PC-3 (cell line): ENCODE data around the gene UGT1A7. TPM values are rescaled to one million over a fixed set of nuclear protein-coding genes. Genes with fewer than 3 reads are reported as not detected.

Experiments
- ATAC-seq: fragments of 200-7000 bp; cut with Tn5 transposase; 2 replicates; pipeline ENCODE4 v1.9.1; 2020; ENCODE audit warnings: mild to moderate bottlenecking, moderate library complexity
- BruUV-seq: library from RNA; stranded (reverse); fragments of 400-500 nt; replicated peaks from 2 replicates; lab custom pipeline; 2021; lab: Mats Ljungman, UMichigan
- CTCF ChIA-PET: fragments of 300-600 bp; sonication (Branson Sonifier 250); formaldehyde crosslinking; loops from one replicate; lab custom pipeline; 2022; ENCODE audit warnings: antibody characterized with exemption; lab: Charles Lee
- POLR2A ChIA-PET: fragments of 300-600 bp; sonication (Branson Sonifier 250); formaldehyde crosslinking; loops from one replicate; lab custom pipeline; 2022; ENCODE audit warnings: antibody characterized with exemption; ENCODE audit not compliant: unreplicated experiment; lab: Charles Lee
- DNase-seq: peaks from one replicate; pipeline ENCODE4 v3.0.0-alpha.2; 2015
- H2AFZ ChIP-seq: fragments of 300-600 bp; sonication (generic); 2 replicates; pipeline ENCODE4 v1.6.0; 2016; ENCODE audit warnings: antibody characterized with exemption, low read length
- H3F3A ChIP-seq: fragments of 300-600 bp; sonication (generic); one replicate; pipeline ENCODE4 v1.6.0; 2017; ENCODE audit warnings: antibody characterized with exemption, low read length, control low read depth, mild to moderate bottlenecking; ENCODE audit not compliant: unreplicated experiment
- H3K27ac ChIP-seq: fragments of 300-600 bp; sonication (generic); 2 replicates; pipeline ENCODE4 v1.5.1; 2016; ENCODE audit warnings: mild to moderate bottlenecking, low read length
- H3K27me3 ChIP-seq: fragments of 300-600 bp; sonication (generic); 2 replicates; pipeline ENCODE4 v1.6.1; 2016; ENCODE audit warnings: low read length, mixed read lengths
- H3K36me3 ChIP-seq: fragments of 300-600 bp; sonication (generic); 2 replicates; pipeline ENCODE4 v1.6.1; 2016; ENCODE audit warnings: low read depth, mixed run types, low read length, mixed read lengths
- H3K4me1 ChIP-seq: fragments of 300-600 bp; sonication (generic); 2 replicates; pipeline ENCODE4 v1.5.1; 2016; ENCODE audit warnings: low read length; ENCODE audit not compliant: insufficient read depth
- H3K4me2 ChIP-seq: fragments of 300-600 bp; sonication (generic); 2 replicates; pipeline ENCODE4 v1.6.0; 2016; ENCODE audit warnings: low read length
- H3K4me3 ChIP-seq: fragments of 300-600 bp; sonication (generic); 2 replicates; pipeline ENCODE4 v1.5.1; 2016; ENCODE audit warnings: mild to moderate bottlenecking, low read length, mixed read lengths
- H3K79me2 ChIP-seq: fragments of 300-600 bp; sonication (generic); 2 replicates; pipeline ENCODE4 v1.6.1; 2017; ENCODE audit warnings: low read length, mixed read lengths
- H3K9ac ChIP-seq: fragments of 300-600 bp; sonication (generic); 2 replicates; pipeline ENCODE4 v1.6.0; 2016; ENCODE audit warnings: mild to moderate bottlenecking, low read length
- H3K9me2 ChIP-seq: fragments of 300-600 bp; sonication (generic); replicated peaks from 2 replicates; pipeline ENCODE4 v1.6.1; 2016; ENCODE audit warnings: mixed run types, low read length, mixed read lengths
- H3K9me3 ChIP-seq: fragments of 300-600 bp; sonication (generic); 2 replicates; pipeline ENCODE4 v1.6.1; 2016; ENCODE audit warnings: low read length, mixed read lengths
- H4K20me1 ChIP-seq: fragments of 300-600 bp; sonication (generic); 2 replicates; pipeline ENCODE4 v1.6.1; 2016; ENCODE audit warnings: low read length, mixed read lengths
- EZH2 ChIP-seq: fragments of 300-600 bp; sonication (generic); IDR thresholded peaks from one replicate; pipeline ENCODE4 v1.6.1; 2017; ENCODE audit warnings: antibody characterized with exemption, mild to moderate bottlenecking, low read length; ENCODE audit not compliant: unreplicated experiment
- EZH2phosphoT487 ChIP-seq: fragments of 300-600 bp; sonication (generic); IDR thresholded peaks from 2 replicates; pipeline ENCODE4 v1.6.1; 2018; ENCODE audit warnings: mild to moderate bottlenecking, antibody characterized with exemption, low read length, borderline replicate concordance
- intact Hi-C: fragments of 100-400 bp; cut with micrococcal nuclease; formaldehyde crosslinking; loops from 2 replicates; pipeline ENCODE4 v1.9.0; 2023
- total RNA-seq: library from RNA; depleted of rRNA; stranded (reverse); fragments of >200 nt; gene quantifications from 2 replicates; pipeline ENCODE4 v1.2.3, GENCODE V29; 2014
- TF ChIP-seq, protein P1 (sequence below): fragments of 300-600 bp; sonication (generic); conservative IDR thresholded peaks from 2 replicates; pipeline ENCODE4 v1.5.1; 2017; ENCODE audit warnings: antibody characterized with exemption, low read depth, mild to moderate bottlenecking, low read length

The UGT1A7 gene
- total RNA-seq, 1 experiment from 2014 or later: not detected

DNA sequence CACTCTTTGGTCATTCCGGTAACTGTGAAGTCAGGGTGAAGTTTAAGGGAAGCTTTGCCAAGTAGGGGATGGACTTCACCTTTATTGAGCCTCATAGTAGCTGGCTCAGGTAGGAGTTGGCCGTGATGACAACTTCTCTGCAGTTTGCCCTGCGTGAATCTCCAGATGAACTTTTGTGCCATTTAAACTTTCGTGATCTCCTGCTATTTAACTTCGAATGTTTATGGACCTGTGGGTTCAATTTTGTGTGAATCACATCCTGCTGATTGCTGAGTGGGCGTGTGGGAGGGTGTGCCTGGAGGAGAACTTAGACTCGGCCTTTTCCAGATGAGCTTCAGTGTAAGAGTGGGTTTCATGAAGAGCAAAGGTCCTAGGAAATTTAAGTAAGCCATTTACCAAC, 82.6 kb downstream of the UGT1A7 start:
- Histone ChIP-seq H3K79me2 (no peaks in the 10 kb centered on the region), H3K4me2 (peak overlapping the region; percentile 43), H3K27ac (peak overlapping the region; percentile 79), H4K20me1 (no peaks in the 10 kb centered on the region), H3K9me3 (no peaks in the 10 kb centered on the region), H2AFZ (0 out of 2 replicates have a peak overlapping the region, but pooled peaks have one; percentile 53), H3K4me3 (no peak overlapping the region), H3K36me3 (no peaks in the 10 kb centered on the region), H3F3A (no peaks in the 10 kb centered on the region), H3K9me2 (0 out of 2 replicates have a peak, but pooled peaks cover 4% of the 10 kb centered on the region), H3K9ac (peak overlapping the region; percentile 42; the same call in 1 of the 2 replicates), H3K4me1 (peaks cover 19% of the 10 kb centered on the region), H3K27me3 (no peaks in the 10 kb centered on the region)
- peak; percentile 65 for DNase-seq
- intact Hi-C loops: no loop called here
- no TSS peak for BruUV-seq
- ChIA-PET CTCF (no interaction called here), POLR2A (no interaction called here)
- peak; percentile 87 for ATAC-seq
- no peak for TF ChIP-seq EZH2
- TF ChIP-seq EZH2phosphoT487: no peak
- TF ChIP-seq, protein P1, sequence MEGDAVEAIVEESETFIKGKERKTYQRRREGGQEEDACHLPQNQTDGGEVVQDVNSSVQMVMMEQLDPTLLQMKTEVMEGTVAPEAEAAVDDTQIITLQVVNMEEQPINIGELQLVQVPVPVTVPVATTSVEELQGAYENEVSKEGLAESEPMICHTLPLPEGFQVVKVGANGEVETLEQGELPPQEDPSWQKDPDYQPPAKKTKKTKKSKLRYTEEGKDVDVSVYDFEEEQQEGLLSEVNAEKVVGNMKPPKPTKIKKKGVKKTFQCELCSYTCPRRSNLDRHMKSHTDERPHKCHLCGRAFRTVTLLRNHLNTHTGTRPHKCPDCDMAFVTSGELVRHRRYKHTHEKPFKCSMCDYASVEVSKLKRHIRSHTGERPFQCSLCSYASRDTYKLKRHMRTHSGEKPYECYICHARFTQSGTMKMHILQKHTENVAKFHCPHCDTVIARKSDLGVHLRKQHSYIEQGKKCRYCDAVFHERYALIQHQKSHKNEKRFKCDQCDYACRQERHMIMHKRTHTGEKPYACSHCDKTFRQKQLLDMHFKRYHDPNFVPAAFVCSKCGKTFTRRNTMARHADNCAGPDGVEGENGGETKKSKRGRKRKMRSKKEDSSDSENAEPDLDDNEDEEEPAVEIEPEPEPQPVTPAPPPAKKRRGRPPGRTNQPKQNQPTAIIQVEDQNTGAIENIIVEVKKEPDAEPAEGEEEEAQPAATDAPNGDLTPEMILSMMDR: no peak

DNA sequence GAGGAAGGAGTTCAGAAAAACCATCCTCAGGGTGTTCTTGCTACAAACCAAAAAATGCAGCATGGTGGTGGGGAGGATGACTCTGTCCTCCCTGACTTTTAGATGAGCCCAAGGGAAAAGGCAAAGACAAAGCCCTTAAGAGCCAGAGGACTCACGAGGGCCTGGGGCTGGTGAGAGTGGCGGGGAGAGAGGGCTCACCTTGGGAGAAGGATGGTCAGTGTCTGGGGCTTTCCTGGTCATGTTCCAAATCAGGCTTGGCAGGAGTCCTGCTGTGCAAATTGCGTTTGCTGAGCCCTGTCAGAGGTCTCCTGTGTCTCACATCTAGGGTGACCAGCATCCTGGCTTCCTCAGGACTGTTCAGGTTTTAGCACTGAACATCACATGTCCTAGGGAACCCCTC, 83.1 kb downstream of the UGT1A7 start:
- no peaks in the 10 kb centered on the region for H3K27me3 ChIP-seq
- H3K9me3 ChIP-seq: no peaks in the 10 kb centered on the region
- no peaks in the 10 kb centered on the region for H3K36me3 ChIP-seq
- peaks cover 19% of the 10 kb centered on the region for H3K4me1 ChIP-seq
- H3K9me2 ChIP-seq: 0 out of 2 replicates have a peak, but pooled peaks cover 4% of the 10 kb centered on the region
- peak overlapping the region; percentile 43 for H3K4me2 ChIP-seq
- 0 out of 2 replicates have a peak overlapping the region, but pooled peaks have one; percentile 53 for H2AFZ ChIP-seq
- BruUV-seq: TSS peak; percentile 94
- H4K20me1 ChIP-seq: no peaks in the 10 kb centered on the region
- peak overlapping the region; percentile 34; the same call in 1 of the 2 replicates for H3K9ac ChIP-seq
- peak; percentile 36 for ATAC-seq
- intact Hi-C loops: no loop called here
- H3K4me3 ChIP-seq: no peak overlapping the region
- TF ChIP-seq EZH2: no peak
- TF ChIP-seq EZH2phosphoT487: no peak
- TF ChIP-seq, protein P1: no peak
- no peaks in the 10 kb centered on the region for H3K79me2 ChIP-seq
- peak; percentile 13 for DNase-seq
- ChIA-PET CTCF (no interaction called here), POLR2A (no interaction called here)
- no peaks in the 10 kb centered on the region for H3F3A ChIP-seq
- H3K27ac ChIP-seq: peak overlapping the region; percentile 79

DNA sequence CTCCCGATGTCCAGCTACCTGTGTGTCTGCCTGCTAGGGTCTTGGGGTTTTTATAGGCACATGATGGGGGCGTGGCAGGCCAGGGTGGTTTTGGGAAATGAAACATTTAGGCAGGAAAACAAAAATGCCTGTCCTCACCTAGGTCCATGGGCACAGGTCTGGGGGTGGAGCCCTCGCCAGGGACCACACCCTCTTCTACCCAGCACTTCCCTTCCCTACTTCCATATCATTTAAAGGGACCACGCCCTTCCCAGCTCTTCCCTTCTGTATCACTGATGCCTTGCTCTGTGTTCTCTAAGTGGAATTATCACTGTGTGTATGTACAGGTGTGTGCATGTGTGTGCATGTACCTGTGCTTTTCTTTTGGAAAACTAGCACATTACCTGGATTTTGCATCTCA, 84.7 kb downstream of the UGT1A7 start:
- intact Hi-C loops: no loop called here
- no peaks in the 10 kb centered on the region for H3K27me3 ChIP-seq
- no peaks in the 10 kb centered on the region for H3K79me2 ChIP-seq
- H3K4me2 ChIP-seq: no peak overlapping the region
- no peaks in the 10 kb centered on the region for H4K20me1 ChIP-seq
- TF ChIP-seq EZH2phosphoT487 (no peak), EZH2 (no peak)
- TF ChIP-seq, protein P1: no peak
- no peak overlapping the region for H3K9ac ChIP-seq
- no peak overlapping the region for H3K4me3 ChIP-seq
- ATAC-seq (no peak), DNase-seq (no peak)
- no peaks in the 10 kb centered on the region for H3K36me3 ChIP-seq
- ChIA-PET POLR2A (no interaction called here), CTCF (no interaction called here)
- no peak overlapping the region for H3K27ac ChIP-seq
- 0 out of 2 replicates have a peak, but pooled peaks cover 4% of the 10 kb centered on the region for H3K9me2 ChIP-seq
- no peaks in the 10 kb centered on the region for H3K9me3 ChIP-seq
- H3K4me1 ChIP-seq: peaks cover 19% of the 10 kb centered on the region
- no peaks in the 10 kb centered on the region for H3F3A ChIP-seq
- BruUV-seq: no TSS peak
- H2AFZ ChIP-seq: no peak overlapping the region
